Gastroesophageal sphincter (tissue), 3 donors: ENCODE measurements around the gene RPL18.

Source experiments
- CTCF ChIP-seq, 4 experiments: fragments of 200-600 bp in 2 of 4; fragments of 450-650 bp in 2 of 4; sonication (generic) in 1 of 4; IDR thresholded peaks; one replicate each; pipeline ENCODE4 v1.5.1; 2017 to 2019; ENCODE audit warnings: antibody characterized with exemption in 4 of 4, mild to moderate bottlenecking in 2 of 4, moderate library complexity in 2 of 4
- EP300 ChIP-seq: sonication (generic); formaldehyde crosslinking; IDR thresholded peaks from one replicate; pipeline ENCODE4 v1.6.1; 2017; ENCODE audit warnings: antibody characterized with exemption, mild to moderate bottlenecking
- POLR2A ChIP-seq, 2 donors: fragments of 450-650 bp; IDR thresholded peaks; one replicate each; pipeline ENCODE4 v1.6.1; 2017; ENCODE audit warnings: antibody characterized with exemption in 2 of 2, mild to moderate bottlenecking in 2 of 2, moderate library complexity in 1 of 2
- POLR2AphosphoS5 ChIP-seq: sonication (generic); formaldehyde crosslinking; IDR thresholded peaks from one replicate; pipeline ENCODE4 v1.6.1; 2017; ENCODE audit warnings: antibody characterized with exemption

- TF ChIP-seq POLR2AphosphoS5: no peak
- no peak for TF ChIP-seq POLR2A (IDR thresholded peaks at IDR 0.05)
- no peak for TF ChIP-seq CTCF (IDR thresholded peaks at IDR 0.05)
- TF ChIP-seq EP300: no peak
These were observed 13.7 kb upstream of the RPL18 start for GRCh38 chr19:48632692-48633147.
